ENCODE results near the gene CHRNA3. TPM values are rescaled to one million over a fixed set of nuclear protein-coding genes. Genes with fewer than 3 reads are reported as not detected.

The CHRNA3 gene
- polyA plus RNA-seq, 1 donor (not counting 4 experiments of a cell fraction or from before 2014, with no cell fraction given), result not detected

DNA sequence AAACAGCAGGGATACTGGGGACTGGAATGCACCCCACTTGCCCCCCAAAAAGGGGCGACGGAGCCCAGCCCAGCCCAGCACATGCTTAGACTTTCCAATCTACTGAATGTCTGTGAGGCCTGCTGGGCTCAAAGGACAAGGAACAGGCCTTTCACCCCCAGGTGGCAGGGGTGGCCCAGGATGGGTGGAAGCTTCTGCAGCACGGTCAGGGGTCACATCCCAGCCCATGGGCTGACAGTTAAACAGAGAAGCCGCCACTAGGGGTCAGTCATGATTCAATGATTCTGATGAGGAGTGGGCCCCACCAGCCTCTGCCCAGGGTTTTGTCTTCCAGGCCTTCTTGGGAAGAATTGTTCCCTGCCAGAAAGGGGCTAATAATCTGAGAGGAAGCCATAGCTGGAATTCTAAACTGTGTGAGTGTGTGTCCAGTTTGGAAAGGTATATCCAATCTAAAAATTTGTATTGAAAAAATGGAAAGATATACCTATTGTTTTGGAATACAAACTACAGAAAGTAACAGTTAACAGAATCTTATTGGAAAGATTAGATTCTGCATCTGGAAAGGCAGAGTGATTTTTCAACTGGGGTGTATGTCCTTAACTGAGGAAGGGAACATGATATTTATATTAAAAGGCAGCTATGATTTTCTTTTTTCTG lies 18.0 kb upstream of the CHRNA3 start:
- Histone ChIP-seq H3K36me3 (ENCODE audit: control insufficient read depth in 2 of 2, extremely low read depth in 1 of 2, insufficient read depth in 2 of 2, low read length in 2 of 2) (no peaks in the 10 kb centered on the region), H4K20me1 (ENCODE audit: control insufficient read depth, extremely low read depth, insufficient read depth, low read length) (no peaks in the 10 kb centered on the region), H3K4me2 (ENCODE audit: control insufficient read depth, extremely low read depth, insufficient read depth, low read depth, low read length) (no peak overlapping the region), H2AFZ (ENCODE audit: control insufficient read depth, low read length) (no peak overlapping the region), H3K9me1 (ENCODE audit: control insufficient read depth, extremely low read depth, insufficient read depth, low read length) (no peaks in the 10 kb centered on the region), H3K27ac (ENCODE audit: control insufficient read depth, insufficient read depth, low read length) (no peak overlapping the region), H3K4me1 (ENCODE audit: control insufficient read depth, extremely low read depth, insufficient read depth, low read length) (peaks cover 4% of the 10 kb centered on the region), H3K79me2 (ENCODE audit: control insufficient read depth, insufficient read depth, low read length) (no peaks in the 10 kb centered on the region), H3K27me3 (ENCODE audit: control insufficient read depth, extremely low read depth, insufficient read depth, low read length) (peaks cover 15% of the 10 kb centered on the region), H3K9me3 (ENCODE audit: control insufficient read depth, low read depth, low read length) (no peaks in the 10 kb centered on the region), H3K9ac (ENCODE audit: control insufficient read depth, extremely low read depth, insufficient read depth, low read length) (no peak overlapping the region), H3K4me3 (ENCODE audit: control insufficient read depth in 2 of 3, extremely low read depth in 1 of 3, insufficient read depth in 2 of 3, low read depth in 1 of 3, low read length in 3 of 3) (no peak overlapping the region)
- FAIRE-seq (no peak), DNase-seq (ENCODE audit: low read depth, low spot score) (no peak)
- no peak for TF ChIP-seq EZH2 (IDR thresholded peaks at IDR 0.05; ENCODE audit: low read length)
- TF ChIP-seq, protein P1, sequence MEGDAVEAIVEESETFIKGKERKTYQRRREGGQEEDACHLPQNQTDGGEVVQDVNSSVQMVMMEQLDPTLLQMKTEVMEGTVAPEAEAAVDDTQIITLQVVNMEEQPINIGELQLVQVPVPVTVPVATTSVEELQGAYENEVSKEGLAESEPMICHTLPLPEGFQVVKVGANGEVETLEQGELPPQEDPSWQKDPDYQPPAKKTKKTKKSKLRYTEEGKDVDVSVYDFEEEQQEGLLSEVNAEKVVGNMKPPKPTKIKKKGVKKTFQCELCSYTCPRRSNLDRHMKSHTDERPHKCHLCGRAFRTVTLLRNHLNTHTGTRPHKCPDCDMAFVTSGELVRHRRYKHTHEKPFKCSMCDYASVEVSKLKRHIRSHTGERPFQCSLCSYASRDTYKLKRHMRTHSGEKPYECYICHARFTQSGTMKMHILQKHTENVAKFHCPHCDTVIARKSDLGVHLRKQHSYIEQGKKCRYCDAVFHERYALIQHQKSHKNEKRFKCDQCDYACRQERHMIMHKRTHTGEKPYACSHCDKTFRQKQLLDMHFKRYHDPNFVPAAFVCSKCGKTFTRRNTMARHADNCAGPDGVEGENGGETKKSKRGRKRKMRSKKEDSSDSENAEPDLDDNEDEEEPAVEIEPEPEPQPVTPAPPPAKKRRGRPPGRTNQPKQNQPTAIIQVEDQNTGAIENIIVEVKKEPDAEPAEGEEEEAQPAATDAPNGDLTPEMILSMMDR (optimal IDR thresholded peaks at IDR 0.05 in 1 of 3, IDR thresholded peaks at IDR 0.05 in 1 of 3, conservative IDR thresholded peaks at IDR 0.05 in 1 of 3; ENCODE audit: extremely low read depth in 1 of 3, insufficient read depth in 2 of 3, low read length in 3 of 3), result peak; percentile 54 to 68 (median 60)
- dilution Hi-C loops (cut with MboI; ENCODE audit: extremely low pct_ligation_motif_present, low sequenced_read_pairs), result no loop called here

DNA sequence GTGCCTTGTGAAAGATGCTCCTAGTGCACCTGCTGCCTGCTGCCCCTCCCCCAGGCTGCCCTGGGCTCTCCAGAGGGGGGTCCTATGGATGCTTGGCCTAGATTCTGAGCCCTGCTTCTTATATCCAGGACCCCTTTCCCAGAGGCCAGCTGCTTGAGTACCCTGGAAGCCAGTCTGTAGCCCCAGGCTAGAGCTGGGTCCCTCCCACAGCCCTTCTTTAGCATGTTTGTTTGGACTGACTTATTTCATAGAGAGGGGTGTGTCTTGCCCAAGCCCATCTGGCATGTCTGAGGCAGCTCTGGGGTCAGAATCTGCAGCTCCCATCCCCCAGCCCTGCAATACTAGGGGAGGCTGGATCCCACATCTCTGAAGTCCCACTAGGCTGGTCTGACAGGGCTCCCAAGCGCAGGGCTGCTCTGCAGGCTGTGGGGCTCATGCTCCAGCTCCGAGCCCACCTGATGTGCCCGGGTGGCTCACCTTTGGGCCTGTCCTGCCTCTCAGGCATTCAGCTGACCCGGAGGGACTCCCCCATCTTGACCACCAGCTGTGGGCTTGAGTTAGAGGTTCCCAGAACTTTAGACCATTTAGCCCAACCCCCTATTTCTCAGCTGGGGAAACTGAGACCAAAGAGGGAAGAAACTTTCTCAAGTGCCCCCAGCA lies 17.1 kb upstream of the CHRNA3 start:
- H3K27me3 ChIP-seq (ENCODE audit: control insufficient read depth, extremely low read depth, insufficient read depth, low read length), result peaks cover 15% of the 10 kb centered on the region
- no peak for TF ChIP-seq EZH2 (IDR thresholded peaks at IDR 0.05; ENCODE audit: low read length)
- TF ChIP-seq, protein P1 (optimal IDR thresholded peaks at IDR 0.05 in 1 of 3, IDR thresholded peaks at IDR 0.05 in 1 of 3, conservative IDR thresholded peaks at IDR 0.05 in 1 of 3; ENCODE audit: extremely low read depth in 1 of 3, insufficient read depth in 2 of 3, low read length in 3 of 3), result no peak
- no peaks in the 10 kb centered on the region for H3K9me1 ChIP-seq (ENCODE audit: control insufficient read depth, extremely low read depth, insufficient read depth, low read length)
- no peak overlapping the region for H3K9ac ChIP-seq (ENCODE audit: control insufficient read depth, extremely low read depth, insufficient read depth, low read length)
- H3K79me2 ChIP-seq (ENCODE audit: control insufficient read depth, insufficient read depth, low read length), result no peaks in the 10 kb centered on the region
- H2AFZ ChIP-seq (ENCODE audit: control insufficient read depth, low read length), result no peak overlapping the region
- H4K20me1 ChIP-seq (ENCODE audit: control insufficient read depth, extremely low read depth, insufficient read depth, low read length), result no peaks in the 10 kb centered on the region
- no peak overlapping the region for H3K4me3 ChIP-seq (ENCODE audit: control insufficient read depth in 2 of 3, extremely low read depth in 1 of 3, insufficient read depth in 2 of 3, low read depth in 1 of 3, low read length in 3 of 3)
- DNase-seq (ENCODE audit: low read depth, low spot score) (no peak), FAIRE-seq (no peak)
- no peak overlapping the region for H3K27ac ChIP-seq (ENCODE audit: control insufficient read depth, insufficient read depth, low read length)
- peaks cover 4% of the 10 kb centered on the region for H3K4me1 ChIP-seq (ENCODE audit: control insufficient read depth, extremely low read depth, insufficient read depth, low read length)
- H3K9me3 ChIP-seq (ENCODE audit: control insufficient read depth, low read depth, low read length), result peaks cover 5% of the 10 kb centered on the region
- dilution Hi-C loops (cut with MboI; ENCODE audit: extremely low pct_ligation_motif_present, low sequenced_read_pairs), result no loop called here
- H3K4me2 ChIP-seq (ENCODE audit: control insufficient read depth, extremely low read depth, insufficient read depth, low read depth, low read length), result no peak overlapping the region
- H3K36me3 ChIP-seq (ENCODE audit: control insufficient read depth in 2 of 2, extremely low read depth in 1 of 2, insufficient read depth in 2 of 2, low read length in 2 of 2), result no peaks in the 10 kb centered on the region

All from keratinocyte (primary cell).